ENCODE results near the gene FYN. TPM values are rescaled to one million over a fixed set of nuclear protein-coding genes. Genes with fewer than 3 reads are reported as not detected.
"Not testable (repeated sequence)": the region's sequence is repeated elsewhere in the genome, so short reads cannot be mapped to it uniquely, and the experiment has no call there.

Gene FYN
- polyA plus RNA-seq, 1 donor = 169 TPM

DNA sequence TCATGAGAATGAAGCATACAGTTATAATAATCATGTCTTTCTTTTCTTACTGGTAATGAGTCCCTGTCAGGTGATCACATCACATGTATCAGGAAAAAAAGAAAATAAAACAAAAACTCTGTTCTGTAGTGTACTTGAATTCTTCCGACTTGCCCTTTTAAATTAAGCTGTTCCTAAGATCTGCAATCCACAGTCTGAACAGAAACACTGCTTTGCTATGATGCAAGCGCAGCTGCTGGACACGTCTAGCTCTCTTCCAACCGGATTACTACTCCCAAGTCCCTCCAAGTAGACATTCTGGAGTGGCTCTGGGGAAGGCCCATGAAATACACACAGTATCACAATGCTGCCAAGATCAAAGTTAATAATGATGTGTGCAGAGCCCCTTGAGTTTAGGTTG lies 83.7 kb downstream of the FYN start:
- no peak for DNase-seq

DNA sequence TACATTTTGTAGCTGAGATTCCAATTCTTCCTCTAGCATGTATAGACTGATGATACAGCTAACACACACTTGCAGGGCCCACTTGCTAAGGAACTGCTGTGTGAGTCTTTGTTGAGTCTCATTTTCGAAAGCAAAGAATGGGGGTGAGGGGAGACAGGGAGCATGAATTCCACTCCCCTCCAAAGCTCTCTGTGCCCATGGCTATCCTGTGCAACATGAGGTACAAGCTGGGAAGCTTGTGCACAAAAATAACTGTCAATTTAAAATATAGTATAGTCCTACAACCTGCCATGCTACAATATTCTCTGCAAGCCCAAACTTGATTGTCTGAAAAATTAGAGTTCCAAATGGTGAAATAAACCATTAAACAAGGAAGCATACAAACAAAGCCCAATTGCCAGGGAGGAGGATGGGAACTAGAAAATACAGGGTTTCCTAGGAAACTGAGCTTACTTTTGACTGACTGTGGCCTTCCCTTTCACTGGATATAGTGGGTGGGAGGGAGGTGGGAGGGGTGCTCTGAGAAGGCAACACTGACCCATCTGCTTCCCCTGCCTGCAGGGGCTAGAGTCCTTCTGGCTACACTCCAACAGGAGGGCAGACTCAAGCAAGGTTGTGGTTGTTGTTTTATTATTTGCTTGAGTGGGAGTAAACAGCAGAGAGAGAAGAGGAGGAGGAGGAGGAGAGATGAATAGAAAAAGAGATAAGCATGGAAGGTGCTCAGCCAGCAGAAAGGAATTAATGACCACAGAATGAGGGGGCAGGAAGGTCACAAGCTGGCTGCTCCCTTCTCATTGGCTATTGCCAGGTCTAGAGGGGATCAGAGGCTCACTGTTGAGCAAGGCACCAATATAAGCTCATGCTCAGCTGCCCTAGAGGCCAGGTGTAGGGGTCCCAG lies 84.6 kb downstream of the FYN start:
- peak; percentile 68 for DNase-seq

DNA sequence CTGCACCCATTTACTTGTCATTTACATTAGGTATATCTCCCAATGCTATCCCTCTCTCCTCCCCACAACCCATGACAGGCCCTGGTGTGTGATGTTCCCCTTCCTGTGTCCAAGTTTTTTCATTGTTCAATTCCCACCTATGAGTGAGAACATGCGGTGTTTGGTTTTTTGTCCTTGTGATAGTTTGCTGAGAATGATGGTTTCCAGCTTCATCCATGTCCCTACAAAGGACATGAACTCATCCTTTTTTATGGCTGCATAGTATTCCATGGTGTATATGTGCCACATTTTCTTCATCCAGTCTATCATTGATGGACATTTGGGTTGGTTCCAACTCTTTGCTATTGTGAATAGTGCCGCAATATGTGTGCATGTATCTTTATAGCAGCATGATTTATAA lies 87.1 kb downstream of the FYN start:
- DNase-seq = not testable (repeated sequence)

DNA sequence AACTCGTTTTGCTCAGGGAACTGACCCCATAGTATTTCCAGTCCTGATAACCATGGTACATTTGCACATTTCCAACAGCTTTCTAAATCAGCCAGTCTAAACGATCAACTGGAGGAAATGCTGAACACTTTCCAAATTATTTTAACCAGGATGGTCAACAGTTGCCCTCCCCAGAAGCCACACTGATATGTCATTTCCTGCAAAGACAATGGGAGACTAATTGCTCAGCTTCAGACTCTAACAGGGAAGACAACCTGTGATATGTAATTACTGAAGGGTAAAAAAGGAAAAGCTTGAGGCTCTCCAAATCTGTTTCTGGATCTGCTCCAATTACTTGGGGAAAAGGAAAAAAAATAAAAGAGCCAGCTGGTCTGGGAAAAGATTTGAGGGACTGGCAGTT lies 88.8 kb downstream of the FYN start:
- DNase-seq = no peak

DNA sequence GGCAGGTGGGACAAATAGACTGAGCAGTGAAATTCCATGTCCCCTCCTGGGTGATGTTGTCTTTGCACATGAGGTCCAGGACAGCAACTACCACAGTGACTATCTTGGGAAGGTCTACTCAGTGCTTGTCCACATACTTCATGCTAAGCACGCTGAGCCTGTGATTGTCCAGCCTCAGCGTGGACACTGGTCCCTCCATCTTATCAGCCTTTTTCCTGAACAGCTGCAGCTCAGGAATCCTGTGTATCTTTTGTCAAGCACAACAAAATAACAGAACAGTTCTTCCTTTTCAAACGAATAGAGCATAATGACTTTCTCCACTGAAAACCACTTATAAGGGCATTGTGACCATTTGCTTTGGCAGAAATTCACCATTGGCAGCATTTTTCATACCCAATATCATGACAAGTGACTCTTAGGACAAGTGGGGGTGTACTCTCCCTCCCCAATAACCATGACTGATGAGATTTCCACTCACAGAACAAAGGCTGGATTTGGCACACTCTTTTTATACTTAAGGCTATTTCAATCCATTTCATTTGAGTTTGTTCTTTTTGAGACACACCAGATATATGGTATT lies 90.3 kb downstream of the FYN start:
- no peak for DNase-seq

DNA sequence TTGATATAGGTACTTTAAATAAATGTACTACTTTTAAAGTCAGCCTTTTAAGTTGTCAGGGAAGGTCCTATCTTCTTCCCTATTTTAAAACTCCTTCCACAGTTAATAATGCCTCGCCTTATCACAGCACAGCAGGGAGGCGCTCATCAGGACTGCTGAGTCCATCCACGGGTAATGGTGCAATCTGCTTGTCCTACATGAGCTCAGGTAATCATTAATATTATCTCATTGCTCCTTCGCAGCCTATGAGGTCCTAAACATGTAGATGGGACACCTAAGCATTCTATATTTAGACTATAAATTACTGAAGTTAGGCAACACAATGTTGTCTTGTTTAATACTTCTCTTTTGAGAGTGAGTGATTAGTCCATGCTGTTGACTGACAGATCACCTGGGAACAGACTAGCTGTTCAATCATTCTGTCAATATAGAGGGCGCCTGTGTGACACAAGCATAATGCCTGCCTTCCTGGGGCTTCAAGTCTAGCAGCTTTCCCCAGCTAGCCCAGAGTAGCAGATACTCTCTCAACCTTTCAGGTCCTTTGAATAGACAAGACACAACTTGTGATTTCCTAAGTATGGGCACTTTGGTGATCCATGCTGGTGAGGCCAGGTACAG lies 91.0 kb downstream of the FYN start:
- no peak for DNase-seq

DNA sequence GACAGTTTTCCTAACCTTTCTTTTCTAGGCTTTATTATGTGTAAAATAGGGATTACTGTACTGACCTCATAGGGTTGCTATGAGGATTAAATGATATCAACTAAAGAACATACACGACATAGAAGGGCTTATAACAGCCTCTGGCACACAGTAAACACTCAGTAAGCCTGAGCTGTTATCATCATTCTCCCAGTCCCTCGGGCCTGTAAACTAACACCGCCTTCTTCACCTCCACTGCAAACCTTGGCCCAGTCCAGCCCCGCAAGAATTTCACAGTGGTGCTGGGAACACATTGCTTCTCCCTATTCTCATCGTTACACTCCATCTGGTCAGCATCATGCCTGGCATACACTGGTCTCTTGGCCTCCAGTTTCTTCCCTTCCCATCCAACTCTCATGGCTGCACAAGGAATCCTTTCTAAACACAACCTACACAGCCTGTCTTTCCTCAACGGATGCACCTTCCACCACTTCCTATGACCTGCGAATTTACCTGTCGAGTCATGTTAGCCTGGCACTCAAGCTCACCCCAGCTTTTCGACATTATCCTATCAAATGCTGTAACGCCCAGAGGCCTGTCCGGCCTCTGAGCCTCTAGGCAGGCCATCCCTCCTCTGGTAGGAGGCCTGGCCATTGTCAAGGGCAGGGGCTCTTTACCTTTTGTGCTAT lies 92.1 kb downstream of the FYN start:
- no peak for DNase-seq

DNA sequence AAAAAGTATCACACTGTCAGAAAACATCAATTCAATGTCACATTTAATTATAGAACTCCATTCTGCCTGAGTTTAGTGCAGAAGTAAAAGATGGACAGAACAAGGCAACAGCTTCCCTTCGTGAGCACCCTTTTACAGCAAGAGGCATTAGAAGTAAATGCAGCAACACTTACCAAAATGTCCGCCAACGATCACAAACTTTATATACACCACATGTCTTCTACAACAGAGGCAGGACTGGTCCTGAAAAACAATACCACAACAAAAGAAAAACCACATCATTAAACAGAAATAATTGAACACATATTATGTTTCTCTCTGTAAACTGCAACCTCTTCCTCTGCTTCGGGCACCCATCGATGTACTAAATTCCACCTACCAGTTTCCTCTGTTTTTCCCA lies 92.9 kb downstream of the FYN start:
- no peak for DNase-seq

DNA sequence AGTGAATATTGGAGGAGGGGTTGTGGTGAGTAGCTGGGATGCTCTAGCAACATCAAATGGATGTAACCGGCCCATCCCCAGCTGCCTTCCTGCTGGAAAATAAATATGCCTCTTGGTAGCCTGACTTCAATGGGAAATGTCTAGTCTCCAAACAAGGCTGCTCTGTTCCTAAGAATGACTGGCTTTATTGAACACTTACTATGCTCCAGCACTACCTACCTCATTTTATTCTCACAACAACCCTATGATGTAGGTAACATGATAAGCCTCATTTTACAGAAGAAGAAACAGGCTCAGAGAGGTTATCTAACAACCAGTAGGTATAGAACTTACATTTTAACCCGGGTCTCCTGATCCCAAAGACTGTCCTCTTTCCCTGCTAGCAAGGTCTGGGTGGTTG lies 93.6 kb downstream of the FYN start:
- no peak for DNase-seq

DNA sequence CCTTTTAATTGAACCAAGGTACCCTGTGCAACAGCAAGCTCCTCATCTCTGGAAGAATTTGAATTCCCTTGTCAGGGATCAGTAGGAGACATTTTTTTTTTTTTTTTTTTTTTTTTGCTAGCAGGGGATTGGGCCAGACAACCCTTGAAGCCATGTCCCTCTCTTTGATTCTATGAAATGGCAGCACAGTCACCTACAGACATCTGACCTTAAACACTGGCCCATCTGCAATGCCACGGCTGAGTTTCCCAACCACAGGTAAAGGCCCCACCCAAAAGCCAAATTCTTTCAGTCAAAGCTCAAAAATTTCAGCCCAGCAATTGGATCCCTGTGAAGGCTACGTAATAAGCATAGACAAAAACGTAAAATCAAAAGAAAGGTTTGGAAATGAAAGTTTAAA lies 94.2 kb downstream of the FYN start:
- no peak for DNase-seq

DNA sequence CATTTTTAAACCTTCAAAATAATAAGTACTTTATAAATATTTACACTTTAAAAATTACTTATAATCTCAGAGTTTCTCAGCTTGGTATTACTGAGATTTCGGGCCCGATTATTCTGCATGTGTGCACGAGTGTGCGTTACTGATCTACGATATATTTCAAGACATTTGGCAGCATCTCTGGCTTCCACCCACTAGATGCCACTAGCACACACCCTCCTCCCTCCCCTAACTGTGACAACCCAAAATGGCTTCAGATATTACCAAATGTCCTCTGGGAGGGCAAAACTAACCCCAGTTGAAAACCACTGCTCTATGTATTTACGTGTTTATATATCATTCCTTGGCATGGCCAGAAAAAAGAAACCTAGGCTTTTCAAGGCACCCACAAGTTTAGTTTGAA lies 95.9 kb downstream of the FYN start:
- no peak for DNase-seq

DNA sequence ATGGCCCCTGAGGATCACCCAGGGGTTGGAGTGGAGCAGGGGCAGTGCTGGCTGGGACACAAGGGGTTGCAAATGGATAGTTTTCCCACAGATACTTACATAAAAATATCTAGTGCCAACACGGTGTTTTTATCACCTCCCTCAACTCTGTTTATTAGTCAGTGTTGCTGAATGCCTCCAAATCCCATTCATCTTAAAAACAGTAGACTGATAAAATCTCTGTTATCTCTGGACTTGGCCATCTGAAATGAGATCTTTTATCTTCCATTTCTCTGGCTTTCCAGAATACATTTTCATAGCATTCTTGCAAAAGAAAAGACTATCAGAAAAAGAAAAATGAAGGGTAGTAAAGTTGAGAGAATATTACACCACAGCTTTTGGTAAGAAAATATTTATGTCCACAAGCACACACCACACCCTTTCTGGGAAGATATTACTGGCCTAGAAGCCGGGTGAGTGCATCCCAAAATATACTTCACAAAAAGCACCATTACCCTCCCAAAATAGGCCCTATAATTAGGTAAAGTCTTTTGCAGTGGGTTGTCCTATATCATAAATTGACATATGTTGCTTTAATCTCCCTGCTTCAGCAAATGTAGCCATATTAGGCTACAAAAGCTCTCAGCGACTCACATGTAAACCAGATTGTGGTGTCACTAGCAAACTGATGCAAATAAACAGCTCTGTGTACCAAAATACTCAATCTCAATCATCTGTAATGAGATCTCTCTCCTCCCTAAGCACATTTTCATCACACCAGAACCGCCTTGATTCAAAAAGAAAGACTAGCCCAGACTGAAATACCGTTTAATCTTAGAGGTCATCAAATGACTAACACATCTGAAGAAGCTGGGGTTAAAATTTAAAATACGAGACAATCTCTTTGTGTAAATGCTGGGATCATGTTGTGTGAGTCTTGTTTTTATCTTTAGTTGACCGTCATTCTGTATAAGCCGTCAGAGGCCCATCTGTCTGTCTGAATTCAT lies 96.7 kb downstream of the FYN start:
- DNase-seq = no peak

DNA sequence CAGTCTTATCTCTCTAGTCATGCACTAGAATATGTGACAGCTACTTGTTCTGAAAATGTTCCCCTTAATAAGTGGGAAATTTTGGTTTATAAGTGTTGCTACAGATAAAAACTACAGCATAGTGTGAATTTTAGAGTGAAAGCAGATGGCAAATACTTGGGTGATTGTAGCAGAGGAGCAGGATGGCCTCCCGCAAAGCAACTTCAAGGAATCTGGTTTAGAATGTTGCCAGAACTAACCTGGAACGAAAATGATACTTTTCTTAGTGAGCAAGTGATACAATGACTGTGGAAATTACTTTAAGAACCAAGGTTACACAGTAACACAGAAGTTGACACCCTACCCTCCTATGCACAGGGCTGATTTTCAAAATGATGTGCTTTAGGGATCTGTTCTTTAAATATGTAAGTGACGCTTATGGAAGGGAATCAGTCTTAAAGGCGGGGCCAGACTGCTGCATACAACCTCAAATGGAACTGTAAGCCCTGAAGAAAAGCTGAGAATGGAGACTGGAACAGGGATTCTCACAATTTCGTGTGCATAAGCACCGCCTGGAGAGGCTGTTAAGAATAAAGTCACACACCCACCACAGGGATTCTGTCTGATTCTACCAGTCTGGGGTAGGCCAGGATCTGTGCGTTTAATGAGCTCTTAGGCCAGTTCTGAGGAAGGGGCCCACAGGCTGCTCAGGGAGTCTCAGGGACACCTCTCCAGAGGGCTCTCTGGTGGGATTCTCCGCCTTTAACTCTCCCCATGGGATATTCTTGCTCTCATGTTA lies 97.9 kb downstream of the FYN start:
- DNase-seq = no peak

DNA sequence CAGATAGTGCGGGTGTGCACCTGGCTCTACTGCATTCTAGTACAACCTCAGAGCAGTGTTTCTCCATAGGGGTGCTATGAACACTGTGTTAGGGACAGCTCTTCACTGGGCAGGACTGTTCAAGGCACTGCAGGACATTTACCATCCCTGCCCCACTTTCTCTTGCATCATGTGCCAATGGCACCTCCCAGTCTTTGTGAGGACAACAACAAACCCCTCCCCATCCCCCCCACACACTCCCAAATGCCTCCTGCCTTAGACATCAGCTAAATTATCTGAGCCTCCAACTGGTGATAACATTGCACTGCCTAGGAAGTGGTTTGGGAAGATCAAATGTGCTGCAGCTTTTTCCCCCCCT lies 98.9 kb downstream of the FYN start:
- no peak for DNase-seq

DNA sequence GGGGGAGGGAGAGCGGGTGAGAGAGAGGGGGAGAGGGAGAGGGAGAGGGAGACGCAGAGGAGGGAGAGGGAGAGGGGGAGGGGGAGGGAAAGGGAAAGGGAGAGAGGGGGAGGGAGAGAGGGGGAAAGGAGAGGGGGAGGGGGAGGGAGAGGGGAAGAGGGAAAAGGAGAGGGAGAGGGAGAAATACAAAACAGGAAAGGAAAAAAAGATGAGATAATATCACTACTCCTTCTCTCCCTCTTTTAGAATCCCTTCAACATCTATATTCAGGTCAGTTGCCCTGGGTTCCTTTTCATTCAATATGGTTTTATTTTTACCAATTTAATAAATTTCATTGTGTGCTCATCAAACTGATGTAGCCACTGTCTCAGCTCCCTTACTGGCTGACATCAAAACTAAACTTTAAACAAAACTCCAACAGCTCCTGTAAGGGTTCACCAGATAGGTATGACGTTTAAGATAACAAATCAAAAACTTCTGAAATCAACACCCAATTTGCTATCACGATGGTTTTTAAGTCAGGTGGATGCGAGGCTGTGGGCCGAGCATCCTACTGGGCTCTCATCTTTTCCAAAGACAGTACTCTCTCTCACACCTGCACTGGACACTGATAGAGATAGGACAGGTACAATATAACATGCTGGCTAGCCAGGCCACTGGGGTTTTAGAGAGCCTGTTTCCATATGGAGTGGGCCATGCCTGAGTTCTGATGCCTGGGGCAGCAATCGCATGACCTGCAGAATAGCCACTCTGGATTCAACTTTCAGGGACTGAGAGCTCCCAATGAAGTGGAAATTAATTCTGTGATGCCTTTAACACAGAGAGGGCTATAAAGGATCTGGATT lies 99.5 kb downstream of the FYN start:
- DNase-seq = no peak

DNA sequence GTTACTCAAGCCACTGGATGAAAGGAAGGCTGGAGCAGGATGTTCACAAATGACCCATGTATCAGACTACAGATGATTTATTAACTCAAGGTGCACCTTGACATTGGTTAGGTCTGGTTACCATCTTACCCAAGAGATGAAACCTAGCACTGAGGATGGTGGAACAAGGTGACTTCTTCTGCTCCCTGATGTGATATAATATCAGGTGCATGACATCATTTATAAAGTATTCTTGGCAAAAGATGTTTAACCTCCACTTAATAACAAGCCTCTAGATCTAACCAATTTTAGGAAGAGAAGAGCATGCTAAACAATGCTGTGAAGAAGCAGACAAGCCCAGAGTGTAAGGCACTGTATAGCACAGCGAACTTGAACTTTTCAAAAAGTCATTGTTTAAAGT lies 100.9 kb downstream of the FYN start:
- DNase-seq = no peak

DNA sequence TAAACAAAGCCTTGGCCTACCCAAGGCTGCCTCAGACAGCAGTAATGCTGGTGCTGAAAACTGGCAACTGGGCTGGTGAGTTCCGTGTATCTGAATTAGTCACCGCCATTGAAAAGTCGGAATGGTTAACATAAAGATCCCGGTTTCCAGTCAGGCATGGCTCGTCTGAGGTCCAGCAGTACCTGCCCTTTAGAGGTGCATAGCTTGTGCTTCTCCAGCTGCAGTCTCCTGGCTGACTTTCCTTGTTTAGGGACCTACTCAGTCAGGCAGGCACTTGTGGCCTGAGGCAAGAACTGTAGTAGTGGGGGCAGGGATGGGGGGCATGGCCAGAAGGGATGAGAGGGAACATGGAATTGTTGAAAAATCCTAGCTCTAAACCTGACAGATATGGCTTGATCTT lies 101.6 kb downstream of the FYN start:
- no peak for DNase-seq

DNA sequence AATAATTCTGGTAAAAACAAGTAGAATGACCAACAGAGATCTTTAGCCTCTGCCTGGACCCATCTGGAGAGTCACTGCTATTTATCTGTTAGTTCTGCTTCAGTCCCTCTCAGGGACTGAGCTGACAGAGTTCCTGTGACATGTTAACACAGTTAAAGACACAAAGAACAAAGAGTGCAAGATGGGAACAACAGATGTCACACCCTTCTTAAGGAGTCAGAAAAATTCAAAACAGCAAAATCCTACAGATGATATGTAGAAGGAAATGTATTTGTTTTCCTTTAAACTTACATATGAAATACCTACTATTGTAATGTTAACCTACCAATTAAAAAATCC lies 102.2 kb downstream of the FYN start:
- no peak for DNase-seq

DNA sequence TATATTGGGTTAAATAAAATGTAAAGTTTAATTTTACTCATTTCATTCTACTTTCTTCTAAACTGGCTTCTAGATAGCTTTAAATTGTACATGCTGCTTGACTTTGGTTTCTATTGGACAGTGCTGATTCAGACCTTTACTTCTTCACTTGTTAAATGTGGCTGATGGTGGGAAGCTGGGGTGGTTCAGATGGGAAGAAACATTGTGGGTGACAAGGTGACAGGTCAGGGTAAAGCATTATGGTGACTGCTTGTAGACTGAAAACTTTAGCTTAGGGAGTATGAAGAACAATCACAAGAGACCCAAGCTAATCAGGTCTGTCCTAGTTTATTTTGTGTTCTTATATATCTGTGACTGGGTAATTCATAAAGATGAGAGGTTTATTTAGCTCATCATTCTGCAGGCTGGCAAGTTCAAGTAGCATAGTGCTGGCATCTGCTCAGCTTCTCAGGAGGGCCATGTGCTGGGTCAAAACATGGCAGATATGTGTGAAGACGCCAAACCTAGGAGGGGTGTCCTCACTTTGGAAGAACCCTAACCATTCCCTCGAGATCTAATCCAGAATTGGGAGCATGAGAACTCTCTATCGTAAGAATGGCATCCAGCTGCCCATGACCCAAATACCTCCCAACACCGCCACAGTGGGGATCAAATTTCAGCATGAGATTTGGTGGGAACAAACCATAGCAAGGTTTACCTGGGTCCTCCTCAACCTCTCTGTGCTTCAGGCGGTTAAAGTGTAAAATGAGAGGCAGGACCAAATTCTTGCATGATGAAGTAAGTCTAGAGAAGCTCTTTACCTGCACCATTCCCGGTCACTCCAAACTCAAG lies 102.8 kb downstream of the FYN start:
- no peak for DNase-seq
